ENCODE data around the gene SCN9A.

SCN9A gene

GRCh38 chr2:166270376-166270775 is 105.4 kb downstream of the SCN9A start:
- H3K27me3 ChIP-seq (ENCODE audit: control insufficient read depth in 3 of 3, insufficient read depth in 3 of 3, low read depth in 1 of 3, low read length in 3 of 3) = no peaks in the 10 kb centered on the region
- no peak overlapping the region for H3K27ac ChIP-seq (replicated peaks; ENCODE audit: low read length)
- H3K4me2 ChIP-seq (ENCODE audit: insufficient read depth, low read length, poor library complexity, severe bottlenecking) = no peak overlapping the region
- no peaks in the 10 kb centered on the region for H3K36me3 ChIP-seq (replicated peaks in 1 of 2; ENCODE audit: control insufficient read depth in 2 of 2, insufficient read depth in 2 of 2, low read length in 2 of 2)
- H2AK5ac ChIP-seq (ENCODE audit: low read depth, low read length) = no peak overlapping the region
- no peak overlapping the region for H3K23ac ChIP-seq (ENCODE audit: low read depth, low read length, poor library complexity)
- H3K9ac ChIP-seq (ENCODE audit: low read depth, low read length, poor library complexity) = no peak overlapping the region
- H3K4ac ChIP-seq (ENCODE audit: low read length) = no peak overlapping the region
- H4K91ac ChIP-seq (ENCODE audit: low read depth, low read length, poor library complexity) = no peak overlapping the region
- WGBS, 2 donors (ENCODE audit: extremely low coverage in 2 of 2, insufficient read length in 2 of 2, insufficient replicate concordance in 1 of 2) = no CpG with 5 or more reads among the region's 6 CpGs
- no peaks in the 10 kb centered on the region for H3K79me1 ChIP-seq (ENCODE audit: low read depth, low read length)
- H3K9me3 ChIP-seq (replicated peaks in 1 of 2; ENCODE audit: control insufficient read depth in 2 of 2, insufficient read depth in 1 of 2, low read depth in 1 of 2, low read length in 2 of 2) = no peaks in the 10 kb centered on the region
- no peak overlapping the region for H3K4me3 ChIP-seq (ENCODE audit: low read length in 2 of 2)
- no peak overlapping the region for H2BK120ac ChIP-seq (ENCODE audit: low read depth, low read length)
- no peak overlapping the region for H3K14ac ChIP-seq (ENCODE audit: low read length)
- H2BK15ac ChIP-seq (ENCODE audit: low read length) = no peak overlapping the region
- no peak overlapping the region for H2BK5ac ChIP-seq (ENCODE audit: low read length)
- H4K8ac ChIP-seq (ENCODE audit: low read depth, low read length) = no peak overlapping the region
- no peak for DNase-seq (ENCODE audit: low spot score)
- H2BK12ac ChIP-seq (ENCODE audit: low read length) = no peak overlapping the region
- no peak overlapping the region for H3K18ac ChIP-seq (ENCODE audit: low read length)
- H3K4me1 ChIP-seq (ENCODE audit: control insufficient read depth in 2 of 2, insufficient read depth in 1 of 2, low read depth in 1 of 2, low read length in 2 of 2) = no peaks in the 10 kb centered on the region
- H2AFZ ChIP-seq (ENCODE audit: low read length) = no peak overlapping the region

GRCh38 chr2:166269322-166269721 is 106.4 kb downstream of the SCN9A start:
- Histone ChIP-seq H3K27ac (replicated peaks; ENCODE audit: low read length) (no peak overlapping the region), H2AFZ (ENCODE audit: low read length) (no peak overlapping the region), H3K36me3 (replicated peaks in 1 of 2; ENCODE audit: control insufficient read depth in 2 of 2, insufficient read depth in 2 of 2, low read length in 2 of 2) (no peaks in the 10 kb centered on the region), H3K9ac (ENCODE audit: low read depth, low read length, poor library complexity) (no peak overlapping the region), H2BK5ac (ENCODE audit: low read length) (no peak overlapping the region), H2BK15ac (ENCODE audit: low read length) (no peak overlapping the region), H3K4me2 (ENCODE audit: insufficient read depth, low read length, poor library complexity, severe bottlenecking) (no peak overlapping the region), H3K9me3 (replicated peaks in 1 of 2; ENCODE audit: control insufficient read depth in 2 of 2, insufficient read depth in 1 of 2, low read depth in 1 of 2, low read length in 2 of 2) (no peaks in the 10 kb centered on the region), H4K91ac (ENCODE audit: low read depth, low read length, poor library complexity) (no peak overlapping the region), H3K14ac (ENCODE audit: low read length) (no peak overlapping the region), H3K4ac (ENCODE audit: low read length) (no peak overlapping the region), H3K27me3 (ENCODE audit: control insufficient read depth in 3 of 3, insufficient read depth in 3 of 3, low read depth in 1 of 3, low read length in 3 of 3) (no peaks in the 10 kb centered on the region), H3K4me3 (ENCODE audit: low read length in 2 of 2) (no peak overlapping the region), H2BK120ac (ENCODE audit: low read depth, low read length) (no peak overlapping the region), H2AK5ac (ENCODE audit: low read depth, low read length) (no peak overlapping the region), H3K4me1 (ENCODE audit: control insufficient read depth in 2 of 2, insufficient read depth in 1 of 2, low read depth in 1 of 2, low read length in 2 of 2) (no peaks in the 10 kb centered on the region), H3K23ac (ENCODE audit: low read depth, low read length, poor library complexity) (no peak overlapping the region), H4K8ac (ENCODE audit: low read depth, low read length) (no peak overlapping the region), H3K79me1 (ENCODE audit: low read depth, low read length) (no peaks in the 10 kb centered on the region), H2BK12ac (ENCODE audit: low read length) (no peak overlapping the region), H3K18ac (ENCODE audit: low read length) (no peak overlapping the region)
- DNase-seq (ENCODE audit: low spot score) = no peak

GRCh38 chr2:166257859-166258258 is 117.9 kb downstream of the SCN9A start:
- no peak overlapping the region for H2BK120ac ChIP-seq (ENCODE audit: low read depth, low read length)
- no peak overlapping the region for H3K18ac ChIP-seq (ENCODE audit: low read length)
- no peak overlapping the region for H3K9ac ChIP-seq (ENCODE audit: low read depth, low read length, poor library complexity)
- no peak overlapping the region for H2AK5ac ChIP-seq (ENCODE audit: low read depth, low read length)
- no peak overlapping the region for H3K4me3 ChIP-seq (ENCODE audit: low read length in 2 of 2)
- no peak overlapping the region for H4K91ac ChIP-seq (ENCODE audit: low read depth, low read length, poor library complexity)
- H3K36me3 ChIP-seq (replicated peaks in 1 of 2; ENCODE audit: control insufficient read depth in 2 of 2, insufficient read depth in 2 of 2, low read length in 2 of 2) = no peaks in the 10 kb centered on the region
- no peak overlapping the region for H3K27ac ChIP-seq (replicated peaks; ENCODE audit: low read length)
- H3K27me3 ChIP-seq (ENCODE audit: control insufficient read depth in 3 of 3, insufficient read depth in 3 of 3, low read depth in 1 of 3, low read length in 3 of 3) = no peaks in the 10 kb centered on the region
- no peak overlapping the region for H3K14ac ChIP-seq (ENCODE audit: low read length)
- no peak overlapping the region for H3K4me2 ChIP-seq (ENCODE audit: insufficient read depth, low read length, poor library complexity, severe bottlenecking)
- H3K4ac ChIP-seq (ENCODE audit: low read length) = no peak overlapping the region
- H3K9me3 ChIP-seq (replicated peaks in 1 of 2; ENCODE audit: control insufficient read depth in 2 of 2, insufficient read depth in 1 of 2, low read depth in 1 of 2, low read length in 2 of 2) = no peaks in the 10 kb centered on the region
- H2BK15ac ChIP-seq (ENCODE audit: low read length) = no peak overlapping the region
- H4K8ac ChIP-seq (ENCODE audit: low read depth, low read length) = no peak overlapping the region
- H3K79me1 ChIP-seq (ENCODE audit: low read depth, low read length) = no peaks in the 10 kb centered on the region
- H3K23ac ChIP-seq (ENCODE audit: low read depth, low read length, poor library complexity) = no peak overlapping the region
- H2BK5ac ChIP-seq (ENCODE audit: low read length) = no peak overlapping the region
- peaks cover 0 to 3% of the 10 kb centered on the region in 2 donors for H3K4me1 ChIP-seq (ENCODE audit: control insufficient read depth in 2 of 2, insufficient read depth in 1 of 2, low read depth in 1 of 2, low read length in 2 of 2)
- no peak overlapping the region for H2AFZ ChIP-seq (ENCODE audit: low read length)
- H2BK12ac ChIP-seq (ENCODE audit: low read length) = no peak overlapping the region
- DNase-seq (ENCODE audit: low spot score) = no peak

GRCh38 chr2:166256896-166257295 is 118.8 kb downstream of the SCN9A start:
- Histone ChIP-seq H3K36me3 (replicated peaks in 1 of 2; ENCODE audit: control insufficient read depth in 2 of 2, insufficient read depth in 2 of 2, low read length in 2 of 2) (no peaks in the 10 kb centered on the region), H3K23ac (ENCODE audit: low read depth, low read length, poor library complexity) (no peak overlapping the region), H2AFZ (ENCODE audit: low read length) (peak overlapping the region; percentile 11)

More at GRCh38 chr2:166256896-166257295, 118.8 kb downstream of the SCN9A start:
- Histone ChIP-seq H3K9me3 (replicated peaks in 1 of 2; ENCODE audit: control insufficient read depth in 2 of 2, insufficient read depth in 1 of 2, low read depth in 1 of 2, low read length in 2 of 2) (no peaks in the 10 kb centered on the region), H4K8ac (ENCODE audit: low read depth, low read length) (no peak overlapping the region), H3K9ac (ENCODE audit: low read depth, low read length, poor library complexity) (no peak overlapping the region), H2BK12ac (ENCODE audit: low read length) (no peak overlapping the region), H3K27me3 (ENCODE audit: control insufficient read depth in 3 of 3, insufficient read depth in 3 of 3, low read depth in 1 of 3, low read length in 3 of 3) (no peaks in the 10 kb centered on the region), H2BK120ac (ENCODE audit: low read depth, low read length) (no peak overlapping the region), H2BK15ac (ENCODE audit: low read length) (no peak overlapping the region), H2BK5ac (ENCODE audit: low read length) (no peak overlapping the region), H3K4ac (ENCODE audit: low read length) (no peak overlapping the region), H3K4me2 (ENCODE audit: insufficient read depth, low read length, poor library complexity, severe bottlenecking) (no peak overlapping the region), H3K14ac (ENCODE audit: low read length) (no peak overlapping the region), H3K79me1 (ENCODE audit: low read depth, low read length) (no peaks in the 10 kb centered on the region), H3K4me3 (ENCODE audit: low read length in 2 of 2) (no peak overlapping the region), H3K18ac (ENCODE audit: low read length) (no peak overlapping the region), H3K4me1 (ENCODE audit: control insufficient read depth in 2 of 2, insufficient read depth in 1 of 2, low read depth in 1 of 2, low read length in 2 of 2) (peaks cover 0 to 3% of the 10 kb centered on the region in 2 donors), H3K27ac (replicated peaks; ENCODE audit: low read length) (no peak overlapping the region), H2AK5ac (ENCODE audit: low read depth, low read length) (no peak overlapping the region), H4K91ac (ENCODE audit: low read depth, low read length, poor library complexity) (no peak overlapping the region)
- DNase-seq (ENCODE audit: low spot score) = no peak
- WGBS, 2 donors (ENCODE audit: extremely low coverage in 2 of 2, insufficient read length in 2 of 2, insufficient replicate concordance in 1 of 2) = no CpG with 5 or more reads among the region's 1 CpG

Measured in neuronal stem cell (in vitro differentiated cells).